Prostate gland (tissue), 2 donors: ENCODE data around the gene CCDC177.

Experiments used
- CTCF ChIP-seq, 4 experiments: fragments of 200-600 bp in 2 of 4; fragments of 450-650 bp in 2 of 4; sonication (generic) in 2 of 4; IDR thresholded peaks; 1 replicate in 3 of 4; 2 replicates in 1 of 4; pipeline ENCODE4 v1.5.1; 2016 to 2019; ENCODE audit warnings: antibody characterized with exemption in 4 of 4, mild to moderate bottlenecking in 2 of 4, moderate library complexity in 2 of 4
- POLR2A ChIP-seq: fragments of 450-650 bp; IDR thresholded peaks from one replicate; pipeline ENCODE4 v1.6.1; 2016; ENCODE audit warnings: antibody characterized with exemption, mild to moderate bottlenecking

- TF ChIP-seq CTCF (IDR thresholded peaks at IDR 0.05): no peak
- TF ChIP-seq POLR2A: no peak
Observed at GRCh38 chr14:69579476-69579875, 4.8 kb upstream of the CCDC177 start.
